Measurements from ENCODE around the gene AGMO. TPM values are rescaled to one million over a fixed set of nuclear protein-coding genes. Genes with fewer than 3 reads are reported as not detected.
A peak's percentile ranks its signal among the peaks of the same experiment; 100 is the strongest.

Gene AGMO
- total RNA-seq, result under 1 TPM; 0.37 to 0.47 TPM

GRCh38 chr7:15561835-15562234 is at the start of gene AGMO:
TSS of gene AGMO (minus strand) at chr7:15562015.
- H3K4me1 ChIP-seq, result no peaks in the 10 kb centered on the region
- no peaks in the 10 kb centered on the region for H3K27me3 ChIP-seq
- H3K9ac ChIP-seq (ENCODE audit: low read depth in 2 of 2, low read length in 2 of 2), result no peak within 1 kb of the TSS
- H3K4me3 ChIP-seq, result no peak within 1 kb of the TSS
- no peak within 1 kb of the TSS for H3K27ac ChIP-seq
- intact Hi-C loops (cut with DNase I), result loop anchor here (10.0 kb wide), 1 partner anchor 503 kb away; no protein-coding TSS in a partner anchor
- no peaks in the 10 kb centered on the region for H3K9me3 ChIP-seq
- no peaks in the 10 kb centered on the region for H3K36me3 ChIP-seq
- no peak for TF ChIP-seq CTCF (IDR thresholded peaks at IDR 0.05)
- DNase-seq, result peak; percentile 87

GRCh38 chr7:15610503-15610902 is 48.7 kb upstream of the AGMO start:
- Histone ChIP-seq H3K4me1 (no peaks in the 10 kb centered on the region), H3K27me3 (no peaks in the 10 kb centered on the region), H3K36me3 (no peaks in the 10 kb centered on the region), H3K4me3 (no peak overlapping the region), H3K9me3 (no peaks in the 10 kb centered on the region), H3K27ac (no peak overlapping the region), H3K9ac (ENCODE audit: low read depth in 2 of 2, low read length in 2 of 2) (no peak overlapping the region)
- intact Hi-C loops (cut with DNase I), result no loop called here
- DNase-seq, result no peak
- no peak for TF ChIP-seq CTCF (IDR thresholded peaks at IDR 0.05)

- Histone ChIP-seq H3K27me3 (no peaks in the 10 kb centered on the region), H3K4me1 (no peaks in the 10 kb centered on the region), H3K36me3 (no peaks in the 10 kb centered on the region), H3K27ac (no peak overlapping the region), H3K9ac (ENCODE audit: low read depth in 2 of 2, low read length in 2 of 2) (no peak overlapping the region), H3K9me3 (no peaks in the 10 kb centered on the region), H3K4me3 (no peak overlapping the region)
- intact Hi-C loops (cut with DNase I), result no loop called here
- TF ChIP-seq CTCF (IDR thresholded peaks at IDR 0.05), result no peak
- no peak for DNase-seq
Measured at GRCh38 chr7:15609287-15609686, 47.5 kb upstream of the AGMO start.

- Histone ChIP-seq H3K4me1 (no peaks in the 10 kb centered on the region), H3K27me3 (no peaks in the 10 kb centered on the region), H3K9me3 (no peaks in the 10 kb centered on the region), H3K36me3 (no peaks in the 10 kb centered on the region), H3K27ac (no peak overlapping the region), H3K9ac (ENCODE audit: low read depth in 2 of 2, low read length in 2 of 2) (no peak overlapping the region), H3K4me3 (no peak overlapping the region)
- intact Hi-C loops (cut with DNase I), result no loop called here
- DNase-seq, result no peak
- no peak for TF ChIP-seq CTCF (IDR thresholded peaks at IDR 0.05)
Measured at GRCh38 chr7:15607529-15608210, 45.9 kb upstream of the AGMO start.

- no peak overlapping the region for H3K4me3 ChIP-seq
- no peak for TF ChIP-seq CTCF (IDR thresholded peaks at IDR 0.05)
- no peak for DNase-seq
- H3K9ac ChIP-seq (ENCODE audit: low read depth in 2 of 2, low read length in 2 of 2), result no peak overlapping the region
- no peaks in the 10 kb centered on the region for H3K4me1 ChIP-seq
- H3K27me3 ChIP-seq, result no peaks in the 10 kb centered on the region
- no peak overlapping the region for H3K27ac ChIP-seq
- intact Hi-C loops (cut with DNase I), result no loop called here
- H3K9me3 ChIP-seq, result no peaks in the 10 kb centered on the region
- no peaks in the 10 kb centered on the region for H3K36me3 ChIP-seq
Measured at GRCh38 chr7:15606561-15606960, 44.7 kb upstream of the AGMO start.

Data from colonic mucosa (tissue), 4 donors.